Omental fat pad (tissue), 4 donors: ENCODE results near the gene MED28. TPM values are rescaled to one million over a fixed set of nuclear protein-coding genes. Genes with fewer than 3 reads are reported as not detected.

Experiments
- ATAC-seq: fragments of 150-250 bp; one replicate; pipeline ENCODE4 v1.9.1; 2016; ENCODE audit warnings: mild to moderate bottlenecking, moderate library complexity; ENCODE audit not compliant: low FRiP score
- DNase-seq: peaks from one replicate; pipeline ENCODE4 v3.0.0-alpha.2; 2019; ENCODE audit warnings: low spot score
- total RNA-seq, 4 donors: library from RNA; depleted of rRNA; stranded (reverse); fragments of >200 nt; gene quantifications; one replicate each; pipeline ENCODE4 v1.1.0, GENCODE V29; 2016
- TF ChIP-seq, protein P1 (sequence below), 3 donors: fragments of 450-650 bp; IDR thresholded peaks; one replicate each; pipeline ENCODE4 v1.5.1; 2016 to 2017; ENCODE audit warnings: antibody characterized with exemption in 3 of 3, mild to moderate bottlenecking in 3 of 3, moderate library complexity in 2 of 3

MED28 gene
- total RNA-seq, 4 donors from 2014 or later: 10.1 to 17.1 (median 13.9) TPM

DNA sequence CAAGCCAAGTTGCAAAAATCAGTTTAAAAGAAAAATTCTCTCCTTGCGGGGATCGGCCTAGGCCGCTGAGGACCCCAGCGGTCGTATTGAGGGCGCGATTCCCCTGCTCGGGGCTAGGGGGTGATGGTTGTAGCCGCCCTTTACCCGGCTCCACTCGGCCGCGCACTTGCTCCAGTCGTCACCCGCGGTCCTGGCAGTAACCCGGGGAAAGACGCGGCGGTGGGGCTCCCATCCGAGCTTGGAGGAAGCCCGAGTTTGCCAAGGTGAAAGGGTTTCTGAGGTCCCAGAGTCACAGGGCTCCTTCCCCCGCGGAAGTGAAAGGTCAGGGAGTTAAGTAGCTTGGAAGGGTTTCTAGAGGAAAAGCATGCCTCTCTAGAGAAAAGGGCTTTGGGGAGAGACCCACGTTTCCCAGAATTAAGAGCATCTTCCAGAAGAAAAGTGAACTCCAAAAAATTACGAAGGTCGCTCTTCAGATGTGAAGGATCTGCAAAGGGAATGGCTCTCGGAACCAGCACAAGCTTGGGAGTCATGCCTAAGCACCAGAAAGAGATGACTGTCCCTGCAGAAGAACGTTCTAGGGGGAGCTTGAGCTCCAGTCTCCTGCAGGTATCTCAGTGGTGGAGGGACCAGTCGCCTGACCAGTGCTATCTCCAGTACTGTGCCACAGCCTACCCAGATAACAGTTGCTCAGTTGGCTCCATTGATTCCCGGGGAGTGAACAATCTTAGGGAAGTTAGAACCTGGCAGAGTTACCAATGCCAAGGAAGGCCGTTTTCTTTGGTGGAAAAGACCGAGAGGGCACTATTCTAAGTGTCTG is 36.6 kb upstream of the MED28 start:
- TF ChIP-seq, protein P1, sequence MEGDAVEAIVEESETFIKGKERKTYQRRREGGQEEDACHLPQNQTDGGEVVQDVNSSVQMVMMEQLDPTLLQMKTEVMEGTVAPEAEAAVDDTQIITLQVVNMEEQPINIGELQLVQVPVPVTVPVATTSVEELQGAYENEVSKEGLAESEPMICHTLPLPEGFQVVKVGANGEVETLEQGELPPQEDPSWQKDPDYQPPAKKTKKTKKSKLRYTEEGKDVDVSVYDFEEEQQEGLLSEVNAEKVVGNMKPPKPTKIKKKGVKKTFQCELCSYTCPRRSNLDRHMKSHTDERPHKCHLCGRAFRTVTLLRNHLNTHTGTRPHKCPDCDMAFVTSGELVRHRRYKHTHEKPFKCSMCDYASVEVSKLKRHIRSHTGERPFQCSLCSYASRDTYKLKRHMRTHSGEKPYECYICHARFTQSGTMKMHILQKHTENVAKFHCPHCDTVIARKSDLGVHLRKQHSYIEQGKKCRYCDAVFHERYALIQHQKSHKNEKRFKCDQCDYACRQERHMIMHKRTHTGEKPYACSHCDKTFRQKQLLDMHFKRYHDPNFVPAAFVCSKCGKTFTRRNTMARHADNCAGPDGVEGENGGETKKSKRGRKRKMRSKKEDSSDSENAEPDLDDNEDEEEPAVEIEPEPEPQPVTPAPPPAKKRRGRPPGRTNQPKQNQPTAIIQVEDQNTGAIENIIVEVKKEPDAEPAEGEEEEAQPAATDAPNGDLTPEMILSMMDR (IDR thresholded peaks at IDR 0.05): no peak
- ATAC-seq (peak; percentile 19), DNase-seq (peak; percentile 29)

DNA sequence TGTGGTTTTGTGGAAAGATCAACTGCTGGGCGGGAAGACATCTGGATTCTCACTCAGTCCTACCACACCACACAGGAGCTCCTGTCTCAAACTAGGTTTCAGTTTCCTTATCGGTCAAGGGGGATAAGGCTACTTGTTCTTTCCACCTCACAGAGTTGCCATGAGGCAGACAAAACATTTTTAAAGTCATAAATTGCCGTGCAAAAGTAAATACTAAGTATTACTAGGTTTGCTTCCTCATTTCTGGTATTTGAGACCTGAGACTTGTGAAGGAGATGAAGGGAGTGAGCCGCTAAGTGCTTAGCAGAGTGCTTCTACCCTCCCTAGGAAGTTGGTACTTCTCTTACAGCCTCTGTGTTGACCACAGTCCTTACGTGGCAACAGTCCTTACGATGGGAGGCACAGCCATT is 36.0 kb upstream of the MED28 start:
- DNase-seq (no peak), ATAC-seq (no peak)
- TF ChIP-seq, protein P1 (IDR thresholded peaks at IDR 0.05): no peak

DNA sequence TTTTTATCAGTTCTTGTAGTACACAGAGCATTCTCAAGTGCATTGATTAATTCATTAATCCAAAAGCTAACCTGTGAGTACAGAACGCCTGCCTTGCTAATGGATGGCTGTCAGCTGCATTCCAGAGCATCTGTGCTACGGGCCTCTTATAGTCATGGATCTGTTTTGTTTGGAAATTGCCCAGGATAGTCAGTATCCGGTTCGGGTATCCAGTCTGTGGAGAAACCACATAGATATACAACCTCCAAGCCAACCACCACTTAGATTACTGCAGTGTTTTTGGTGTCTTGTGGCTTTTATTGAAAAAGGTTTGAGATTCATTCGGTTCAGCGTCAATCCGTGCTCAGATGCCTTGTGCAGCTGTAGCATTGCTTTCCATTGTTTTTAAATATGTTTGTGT is 33.5 kb upstream of the MED28 start:
- DNase-seq (no peak), ATAC-seq (no peak)
- TF ChIP-seq, protein P1 (IDR thresholded peaks at IDR 0.05): no peak

DNA sequence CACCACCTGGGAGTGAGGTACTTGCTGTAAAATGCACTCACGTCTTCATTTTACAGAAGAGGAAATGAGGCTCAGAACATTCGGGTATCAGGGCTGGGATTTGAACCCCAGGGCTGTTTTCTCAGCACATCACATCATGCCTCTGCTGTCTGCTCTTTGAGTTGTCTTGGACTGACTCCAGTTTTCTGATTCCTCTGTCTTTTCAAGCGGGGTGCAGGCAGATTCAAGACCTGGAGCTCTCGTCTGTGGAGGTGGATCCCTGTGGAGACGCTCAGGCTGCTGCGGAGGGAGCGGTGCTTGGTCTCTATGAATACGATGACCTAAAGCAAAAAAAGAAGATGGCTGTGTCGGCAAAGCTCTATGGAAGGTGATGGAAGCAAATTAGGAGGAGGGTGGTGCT is 31.2 kb upstream of the MED28 start:
- no peak for ATAC-seq
- no peak for DNase-seq
- TF ChIP-seq, protein P1 (IDR thresholded peaks at IDR 0.05): no peak

DNA sequence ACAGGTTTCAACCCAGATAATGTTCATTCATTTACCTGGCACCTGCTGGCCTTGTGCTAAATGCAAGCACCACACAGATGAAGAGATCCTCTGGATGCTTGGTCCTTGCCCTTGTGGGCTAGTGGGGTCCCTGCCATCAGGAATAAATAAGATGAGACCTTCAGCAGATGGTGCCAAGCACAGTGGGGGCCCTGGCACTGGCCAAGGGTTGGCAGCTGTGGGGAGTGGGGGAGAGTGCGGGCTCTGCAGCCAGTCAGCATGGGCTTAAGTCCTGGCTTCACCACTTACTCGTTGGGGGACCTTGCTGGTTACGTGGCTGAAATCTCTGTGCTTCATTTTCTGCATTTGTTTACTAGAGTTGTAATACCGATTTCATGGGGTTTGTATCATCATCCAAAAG is 30.5 kb upstream of the MED28 start:
- TF ChIP-seq, protein P1 (IDR thresholded peaks at IDR 0.05): no peak
- DNase-seq (no peak), ATAC-seq (no peak)

DNA sequence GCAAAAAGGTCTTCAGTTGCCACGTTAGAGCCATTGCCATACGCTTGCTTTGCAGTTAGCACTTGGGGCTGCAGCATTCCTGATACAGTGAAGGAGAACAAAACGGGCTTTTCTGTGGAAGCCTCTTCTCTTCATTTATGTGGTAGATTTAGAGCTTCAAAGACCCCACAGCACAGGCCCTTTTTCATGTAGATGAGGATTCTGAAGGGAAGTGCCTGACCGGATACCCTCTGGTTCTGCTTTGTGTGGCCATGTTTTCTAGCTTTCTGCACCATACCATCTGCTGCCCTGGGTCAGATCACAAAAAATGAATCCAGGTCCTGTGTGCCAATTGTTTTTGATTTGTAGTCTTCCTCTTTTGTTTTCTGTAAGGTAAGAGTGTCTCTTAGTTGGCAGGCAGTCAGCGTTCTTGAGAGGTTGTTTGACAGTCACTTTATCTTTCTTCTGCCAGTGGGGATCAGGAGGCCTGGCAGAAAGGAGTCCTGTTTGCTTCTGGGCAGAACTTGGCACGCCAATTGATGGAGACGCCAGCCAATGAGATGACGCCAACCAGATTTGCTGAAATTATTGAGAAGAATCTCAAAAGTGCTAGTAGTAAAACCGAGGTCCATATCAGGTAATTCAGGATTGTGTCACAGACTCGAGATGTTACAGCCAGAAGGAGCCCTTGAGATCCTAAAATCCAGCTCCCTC is 29.8 kb upstream of the MED28 start:
- ATAC-seq (no peak), DNase-seq (no peak)
- TF ChIP-seq, protein P1 (IDR thresholded peaks at IDR 0.05): no peak
